ENCODE results near the gene ACSF3. TPM values are rescaled to one million over a fixed set of nuclear protein-coding genes. Genes with fewer than 3 reads are reported as not detected.

Gene ACSF3
- total RNA-seq, 6 donors from 2014 or later, result 30.2 to 97.4 (median 35.3) TPM

- Histone ChIP-seq H3K4me3 (peak overlapping the region in 3 of 4 donors; percentile 3 to 31 (median 22)), H3K4me1 (no peaks in the 10 kb centered on the region), H3K27me3 (no peaks in the 10 kb centered on the region), H3K36me3 (no peaks in the 10 kb centered on the region), H3K27ac (no peak overlapping the region), H3K9me3 (no peaks in the 10 kb centered on the region)
- WGBS, 2 donors, result 73 to 82% methylated on average over 21 to 31 of the region's 46 CpGs
- TF ChIP-seq POLR2AphosphoS5 (IDR thresholded peaks at IDR 0.05) (no peak), POLR2A (IDR thresholded peaks at IDR 0.05) (no peak), EP300 (IDR thresholded peaks at IDR 0.05) (no peak)
- TF ChIP-seq, protein P1, sequence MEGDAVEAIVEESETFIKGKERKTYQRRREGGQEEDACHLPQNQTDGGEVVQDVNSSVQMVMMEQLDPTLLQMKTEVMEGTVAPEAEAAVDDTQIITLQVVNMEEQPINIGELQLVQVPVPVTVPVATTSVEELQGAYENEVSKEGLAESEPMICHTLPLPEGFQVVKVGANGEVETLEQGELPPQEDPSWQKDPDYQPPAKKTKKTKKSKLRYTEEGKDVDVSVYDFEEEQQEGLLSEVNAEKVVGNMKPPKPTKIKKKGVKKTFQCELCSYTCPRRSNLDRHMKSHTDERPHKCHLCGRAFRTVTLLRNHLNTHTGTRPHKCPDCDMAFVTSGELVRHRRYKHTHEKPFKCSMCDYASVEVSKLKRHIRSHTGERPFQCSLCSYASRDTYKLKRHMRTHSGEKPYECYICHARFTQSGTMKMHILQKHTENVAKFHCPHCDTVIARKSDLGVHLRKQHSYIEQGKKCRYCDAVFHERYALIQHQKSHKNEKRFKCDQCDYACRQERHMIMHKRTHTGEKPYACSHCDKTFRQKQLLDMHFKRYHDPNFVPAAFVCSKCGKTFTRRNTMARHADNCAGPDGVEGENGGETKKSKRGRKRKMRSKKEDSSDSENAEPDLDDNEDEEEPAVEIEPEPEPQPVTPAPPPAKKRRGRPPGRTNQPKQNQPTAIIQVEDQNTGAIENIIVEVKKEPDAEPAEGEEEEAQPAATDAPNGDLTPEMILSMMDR (IDR thresholded peaks at IDR 0.05), result no peak
- DNase-seq (peak in 1 of 2 donors; percentile 75), ATAC-seq (ENCODE audit: low FRiP score in 2 of 2) (no peak)
Observed at GRCh38 chr16:89052191-89052889, 41.3 kb upstream of the ACSF3 start.

GRCh38 chr16:89052890-89053724, 40.5 kb upstream of the ACSF3 start:
- TF ChIP-seq POLR2A (IDR thresholded peaks at IDR 0.05) (peak in 1 of 4 donors; percentile 25), EP300 (IDR thresholded peaks at IDR 0.05) (no peak), POLR2AphosphoS5 (IDR thresholded peaks at IDR 0.05) (no peak)
- Histone ChIP-seq H3K4me1 (no peaks in the 10 kb centered on the region), H3K27ac (no peak overlapping the region), H3K27me3 (no peaks in the 10 kb centered on the region), H3K4me3 (peak overlapping the region in 3 of 4 donors; percentile 3 to 31 (median 22)), H3K9me3 (no peaks in the 10 kb centered on the region), H3K36me3 (no peaks in the 10 kb centered on the region)
- ATAC-seq (ENCODE audit: low FRiP score in 2 of 2) (peak in 1 of 2 donors; percentile 40), DNase-seq (peak; percentile 57 to 72)
- WGBS, 2 donors, result 45 to 53% methylated on average over 25 to 32 of the region's 48 CpGs

GRCh38 chr16:89053725-89054029, 40.0 kb upstream of the ACSF3 start:
- Histone ChIP-seq H3K36me3 (no peaks in the 10 kb centered on the region), H3K27me3 (no peaks in the 10 kb centered on the region), H3K4me1 (no peaks in the 10 kb centered on the region), H3K4me3 (no peak overlapping the region), H3K27ac (no peak overlapping the region), H3K9me3 (no peaks in the 10 kb centered on the region)
- ATAC-seq (ENCODE audit: low FRiP score in 2 of 2) (no peak), DNase-seq (peak in 1 of 2 donors; percentile 77)
- 83 to 86% methylated on average over 14 to 15 of the region's 16 CpGs for WGBS, 2 donors
- TF ChIP-seq, protein P1 (IDR thresholded peaks at IDR 0.05), result no peak
- TF ChIP-seq POLR2A (IDR thresholded peaks at IDR 0.05), result no peak
- TF ChIP-seq EP300 (IDR thresholded peaks at IDR 0.05), result no peak
- TF ChIP-seq POLR2AphosphoS5 (IDR thresholded peaks at IDR 0.05), result no peak

DNA sequence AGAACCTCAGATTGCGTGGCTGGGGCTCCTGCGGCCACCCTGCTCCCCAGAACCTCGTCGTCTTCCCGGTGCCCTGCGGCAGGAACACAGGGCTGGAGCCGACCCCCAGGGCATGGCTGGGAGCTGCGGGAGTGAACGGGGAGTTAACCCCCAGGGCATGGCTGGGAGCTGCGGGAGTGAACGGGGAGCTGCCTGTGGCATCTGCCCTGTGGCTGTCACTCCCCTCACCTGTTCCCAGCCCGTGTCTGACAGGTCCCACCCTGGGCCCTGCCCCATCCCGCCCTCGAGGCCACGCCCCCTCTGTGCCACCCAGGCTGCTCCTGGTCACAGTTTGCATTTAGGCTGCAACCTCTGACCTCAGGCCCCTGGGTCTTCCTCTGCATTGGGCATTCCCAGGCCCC, 39.4 kb upstream of the ACSF3 start:
- 31 to 74% methylated on average over 7 to 15 of the region's 15 CpGs for whole genome bisulfite sequencing, 2 donors
- DNase-seq (peak in 1 of 2 donors; percentile 76), ATAC-seq (ENCODE audit: low FRiP score in 2 of 2) (no peak)
- no peaks in the 10 kb centered on the region for H3K36me3 ChIP-seq
- H3K27me3 ChIP-seq, result no peaks in the 10 kb centered on the region
- no peak for TF ChIP-seq EP300 (IDR thresholded peaks at IDR 0.05)
- TF ChIP-seq POLR2AphosphoS5 (IDR thresholded peaks at IDR 0.05), result no peak
- TF ChIP-seq, protein P1 (IDR thresholded peaks at IDR 0.05), result no peak
- no peak for TF ChIP-seq POLR2A (IDR thresholded peaks at IDR 0.05)
- H3K4me1 ChIP-seq, result no peaks in the 10 kb centered on the region
- no peak overlapping the region for H3K27ac ChIP-seq
- no peaks in the 10 kb centered on the region for H3K9me3 ChIP-seq
- H3K4me3 ChIP-seq, result no peak overlapping the region

DNA sequence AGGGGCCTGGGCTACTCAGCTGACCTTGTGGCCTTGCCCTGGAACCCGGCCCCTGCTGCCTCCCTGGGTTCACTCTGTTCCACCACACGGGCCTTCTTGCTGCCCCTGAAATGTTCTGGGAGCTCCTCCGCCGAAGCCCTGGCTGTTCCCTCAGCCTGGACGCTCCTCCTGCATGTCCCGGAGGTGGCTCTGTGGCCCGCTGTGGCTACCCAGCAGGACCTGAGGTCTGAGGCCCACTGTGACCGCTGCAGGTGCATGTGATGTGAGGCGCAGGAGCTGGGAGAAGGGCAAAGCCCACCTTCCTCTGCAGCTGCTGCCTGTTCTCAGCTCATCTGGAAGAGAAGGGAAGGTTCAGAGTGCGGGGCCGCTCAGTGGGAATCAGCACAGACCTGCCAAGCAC, 38.9 kb upstream of the ACSF3 start:
- H3K4me1 ChIP-seq, result no peaks in the 10 kb centered on the region
- no peaks in the 10 kb centered on the region for H3K27me3 ChIP-seq
- 76 to 83% methylated on average over 2 to 7 of the region's 11 CpGs for WGBS, 2 donors
- no peaks in the 10 kb centered on the region for H3K36me3 ChIP-seq
- no peak for TF ChIP-seq POLR2AphosphoS5 (IDR thresholded peaks at IDR 0.05)
- TF ChIP-seq EP300 (IDR thresholded peaks at IDR 0.05), result no peak
- TF ChIP-seq, protein P1 (IDR thresholded peaks at IDR 0.05), result no peak
- no peak for TF ChIP-seq POLR2A (IDR thresholded peaks at IDR 0.05)
- DNase-seq, result peak in 1 of 2 donors; percentile 49
- H3K4me3 ChIP-seq, result no peak overlapping the region
- no peak overlapping the region for H3K27ac ChIP-seq
- ATAC-seq (ENCODE audit: low FRiP score in 2 of 2), result no peak
- H3K9me3 ChIP-seq, result no peaks in the 10 kb centered on the region

Data from upper lobe of left lung (tissue), 6 donors.